ENCODE measurements around the gene SYK.

GRCh38 chr9:90813046-90813445, 11.4 kb downstream of the SYK start:
- TF ChIP-seq, protein P1, sequence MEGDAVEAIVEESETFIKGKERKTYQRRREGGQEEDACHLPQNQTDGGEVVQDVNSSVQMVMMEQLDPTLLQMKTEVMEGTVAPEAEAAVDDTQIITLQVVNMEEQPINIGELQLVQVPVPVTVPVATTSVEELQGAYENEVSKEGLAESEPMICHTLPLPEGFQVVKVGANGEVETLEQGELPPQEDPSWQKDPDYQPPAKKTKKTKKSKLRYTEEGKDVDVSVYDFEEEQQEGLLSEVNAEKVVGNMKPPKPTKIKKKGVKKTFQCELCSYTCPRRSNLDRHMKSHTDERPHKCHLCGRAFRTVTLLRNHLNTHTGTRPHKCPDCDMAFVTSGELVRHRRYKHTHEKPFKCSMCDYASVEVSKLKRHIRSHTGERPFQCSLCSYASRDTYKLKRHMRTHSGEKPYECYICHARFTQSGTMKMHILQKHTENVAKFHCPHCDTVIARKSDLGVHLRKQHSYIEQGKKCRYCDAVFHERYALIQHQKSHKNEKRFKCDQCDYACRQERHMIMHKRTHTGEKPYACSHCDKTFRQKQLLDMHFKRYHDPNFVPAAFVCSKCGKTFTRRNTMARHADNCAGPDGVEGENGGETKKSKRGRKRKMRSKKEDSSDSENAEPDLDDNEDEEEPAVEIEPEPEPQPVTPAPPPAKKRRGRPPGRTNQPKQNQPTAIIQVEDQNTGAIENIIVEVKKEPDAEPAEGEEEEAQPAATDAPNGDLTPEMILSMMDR (IDR thresholded peaks at IDR 0.05), result no peak
- TF ChIP-seq POLR2A (IDR thresholded peaks at IDR 0.05), result no peak
